MM.1S (cell line): ENCODE results near the gene RSL1D1.

Source experiments
- DNase-seq: peaks from one replicate; pipeline ENCODE4 v3.0.0-alpha.2; 2015
- H2AFZ ChIP-seq: fragments of 300-600 bp; sonication (generic); 2 replicates; pipeline ENCODE4 v1.6.0; 2016; ENCODE audit warnings: antibody characterized with exemption, low read length
- H3F3A ChIP-seq: fragments of 300-600 bp; sonication (generic); 2 replicates; pipeline ENCODE4 v1.6.1; 2016; ENCODE audit warnings: mild to moderate bottlenecking, antibody characterized with exemption, low read length, moderate library complexity, mixed read lengths; ENCODE audit not compliant: insufficient read depth
- H3K27ac ChIP-seq: fragments of 300-600 bp; sonication (generic); 2 replicates; pipeline ENCODE4 v1.5.1; 2016; ENCODE audit warnings: mild to moderate bottlenecking, low read length
- H3K27me3 ChIP-seq: fragments of 300-600 bp; sonication (generic); replicated peaks from 2 replicates; pipeline ENCODE4 v1.6.0; 2016; ENCODE audit warnings: low read length; ENCODE audit not compliant: insufficient read depth
- H3K36me3 ChIP-seq: fragments of 300-600 bp; sonication (generic); replicated peaks from 2 replicates; pipeline ENCODE4 v1.6.1; 2016; ENCODE audit warnings: mild to moderate bottlenecking, low read length, mixed read lengths; ENCODE audit not compliant: insufficient read depth
- H3K4me1 ChIP-seq: fragments of 300-600 bp; sonication (generic); 2 replicates; pipeline ENCODE4 v1.6.1; 2016; ENCODE audit warnings: low read length, mixed read lengths
- H3K4me2 ChIP-seq: fragments of 300-600 bp; sonication (generic); 2 replicates; pipeline ENCODE4 v1.6.0; 2016; ENCODE audit warnings: low read depth, low read length
- H3K4me3 ChIP-seq: fragments of 300-600 bp; sonication (generic); 2 replicates; pipeline ENCODE4 v1.5.1; 2016; ENCODE audit warnings: low read length, mixed read lengths
- H3K79me2 ChIP-seq: fragments of 300-600 bp; sonication (generic); 2 replicates; pipeline ENCODE4 v1.6.1; 2016; ENCODE audit warnings: mixed run types, low read length, mixed read lengths
- H3K9ac ChIP-seq: fragments of 300-600 bp; sonication (generic); 2 replicates; pipeline ENCODE4 v1.6.1; 2016; ENCODE audit warnings: low read length, mixed read lengths
- H3K9me2 ChIP-seq: fragments of 300-600 bp; sonication (generic); replicated peaks from 2 replicates; pipeline ENCODE4 v1.6.1; 2016; ENCODE audit warnings: mild to moderate bottlenecking, low read length, mixed read lengths; ENCODE audit not compliant: insufficient read depth
- H3K9me3 ChIP-seq: fragments of 300-600 bp; sonication (generic); replicated peaks from 2 replicates; pipeline ENCODE4 v1.6.1; 2016; ENCODE audit warnings: mild to moderate bottlenecking, low read length, mixed read lengths; ENCODE audit not compliant: insufficient read depth
- H4K20me1 ChIP-seq: fragments of 300-600 bp; sonication (generic); 2 replicates; pipeline ENCODE4 v1.6.1; 2016; ENCODE audit warnings: mild to moderate bottlenecking, low read length, moderate library complexity, mixed read lengths; ENCODE audit not compliant: insufficient read depth
- EZH2 ChIP-seq: fragments of 300-600 bp; sonication (generic); optimal IDR thresholded peaks from 2 replicates; pipeline ENCODE3; 2017; ENCODE audit warnings: low read depth, mild to moderate bottlenecking, antibody characterized with exemption, low read length, mixed read lengths
- EZH2phosphoT487 ChIP-seq: fragments of 300-600 bp; sonication (generic); IDR thresholded peaks from 2 replicates; pipeline ENCODE4 v1.6.1; 2018; ENCODE audit warnings: antibody characterized with exemption, low read length
- TF ChIP-seq, protein P1 (sequence below): fragments of 300-600 bp; sonication (generic); IDR thresholded peaks from 2 replicates; pipeline ENCODE4 v1.5.1; 2016; ENCODE audit warnings: antibody characterized with exemption, low read length, mixed read lengths

The RSL1D1 gene

DNA sequence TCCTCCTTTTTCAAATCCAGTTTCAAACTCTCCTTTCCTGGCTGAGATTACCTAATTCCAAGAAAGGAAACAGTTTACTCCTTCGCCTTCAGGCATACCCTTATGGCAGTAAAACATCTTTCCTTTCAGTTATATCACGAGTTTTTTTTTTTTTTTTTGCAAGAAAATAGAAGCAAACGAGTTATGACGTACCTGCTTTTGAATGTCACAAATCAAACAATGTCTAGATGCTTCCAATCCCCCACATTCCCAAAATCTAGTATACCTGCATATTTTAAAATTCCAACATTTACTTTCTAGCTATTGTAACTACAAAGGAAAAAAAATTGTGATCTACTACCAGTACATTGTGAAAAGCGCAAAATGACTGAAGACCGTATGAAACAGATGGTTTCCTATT is 35.5 kb upstream of the RSL1D1 start:
- Histone ChIP-seq H3K9me2 (no peaks in the 10 kb centered on the region), H3K4me3 (no peak overlapping the region), H3K36me3 (peaks cover 17% of the 10 kb centered on the region; the same call in 1 of the 2 replicates), H3K9ac (no peak overlapping the region), H3K27ac (no peak overlapping the region), H2AFZ (no peak overlapping the region), H3K4me1 (no peaks in the 10 kb centered on the region), H3K4me2 (no peak overlapping the region), H3K79me2 (peaks cover 39% of the 10 kb centered on the region), H3F3A (0 out of 2 replicates have a peak, but pooled peaks cover 7% of the 10 kb centered on the region), H3K27me3 (no peaks in the 10 kb centered on the region), H4K20me1 (peaks cover 2% of the 10 kb centered on the region; the same call in 1 of the 2 replicates), H3K9me3 (no peaks in the 10 kb centered on the region)
- no peak for DNase-seq
- TF ChIP-seq EZH2, result no peak
- no peak for TF ChIP-seq EZH2phosphoT487
- TF ChIP-seq, protein P1, sequence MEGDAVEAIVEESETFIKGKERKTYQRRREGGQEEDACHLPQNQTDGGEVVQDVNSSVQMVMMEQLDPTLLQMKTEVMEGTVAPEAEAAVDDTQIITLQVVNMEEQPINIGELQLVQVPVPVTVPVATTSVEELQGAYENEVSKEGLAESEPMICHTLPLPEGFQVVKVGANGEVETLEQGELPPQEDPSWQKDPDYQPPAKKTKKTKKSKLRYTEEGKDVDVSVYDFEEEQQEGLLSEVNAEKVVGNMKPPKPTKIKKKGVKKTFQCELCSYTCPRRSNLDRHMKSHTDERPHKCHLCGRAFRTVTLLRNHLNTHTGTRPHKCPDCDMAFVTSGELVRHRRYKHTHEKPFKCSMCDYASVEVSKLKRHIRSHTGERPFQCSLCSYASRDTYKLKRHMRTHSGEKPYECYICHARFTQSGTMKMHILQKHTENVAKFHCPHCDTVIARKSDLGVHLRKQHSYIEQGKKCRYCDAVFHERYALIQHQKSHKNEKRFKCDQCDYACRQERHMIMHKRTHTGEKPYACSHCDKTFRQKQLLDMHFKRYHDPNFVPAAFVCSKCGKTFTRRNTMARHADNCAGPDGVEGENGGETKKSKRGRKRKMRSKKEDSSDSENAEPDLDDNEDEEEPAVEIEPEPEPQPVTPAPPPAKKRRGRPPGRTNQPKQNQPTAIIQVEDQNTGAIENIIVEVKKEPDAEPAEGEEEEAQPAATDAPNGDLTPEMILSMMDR, result no peak

DNA sequence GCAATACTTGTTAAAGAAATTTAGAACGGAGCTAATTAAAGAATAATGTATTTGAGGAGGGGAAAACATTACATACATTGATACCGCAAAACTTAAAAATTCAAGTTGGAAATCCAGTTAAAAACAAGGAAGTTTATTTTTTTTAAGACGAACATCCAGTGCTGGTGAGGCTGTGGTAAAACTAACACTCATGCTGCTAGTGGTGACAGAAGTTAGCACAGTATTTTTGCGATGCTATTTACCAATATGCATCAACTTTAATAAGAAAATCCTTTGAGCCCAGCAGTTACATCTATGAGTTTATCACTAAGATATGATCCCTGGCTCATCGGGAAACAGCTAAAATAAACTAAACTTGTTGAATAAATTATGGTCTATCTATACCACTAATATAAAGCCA is 32.7 kb upstream of the RSL1D1 start:
- Histone ChIP-seq H4K20me1 (peaks cover 2% of the 10 kb centered on the region; the same call in 1 of the 2 replicates), H3K4me1 (no peaks in the 10 kb centered on the region), H3K27me3 (no peaks in the 10 kb centered on the region), H2AFZ (no peak overlapping the region), H3K4me3 (no peak overlapping the region), H3K4me2 (no peak overlapping the region), H3K9ac (no peak overlapping the region), H3K36me3 (peaks cover 17% of the 10 kb centered on the region; the same call in 1 of the 2 replicates), H3F3A (0 out of 2 replicates have a peak, but pooled peaks cover 7% of the 10 kb centered on the region), H3K9me3 (no peaks in the 10 kb centered on the region), H3K9me2 (no peaks in the 10 kb centered on the region), H3K27ac (no peak overlapping the region), H3K79me2 (peaks cover 47% of the 10 kb centered on the region)
- no peak for TF ChIP-seq EZH2phosphoT487
- TF ChIP-seq, protein P1, result no peak
- no peak for TF ChIP-seq EZH2
- DNase-seq, result no peak

DNA sequence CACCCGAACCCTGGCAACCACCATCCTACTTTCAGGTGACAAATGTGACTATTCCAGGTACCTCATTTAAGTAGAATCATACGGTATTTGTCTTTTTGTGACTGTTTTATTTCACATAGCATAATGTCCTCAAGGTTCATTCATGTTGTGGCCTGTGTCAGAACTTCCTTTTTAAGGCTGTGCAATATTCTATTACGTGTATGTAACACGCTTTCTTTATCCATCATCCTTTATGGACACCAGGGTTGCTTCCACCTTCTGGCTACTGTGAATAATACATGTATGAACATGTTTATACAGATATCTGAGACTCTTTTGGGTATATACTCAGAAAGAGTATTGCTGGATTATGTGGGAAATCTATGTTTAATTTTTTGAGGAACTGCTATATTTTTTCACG is 28.7 kb upstream of the RSL1D1 start:
- Histone ChIP-seq H3K4me2 (no peak overlapping the region), H3K27ac (no peak overlapping the region), H3K79me2 (peaks cover 40% of the 10 kb centered on the region), H3K4me1 (no peaks in the 10 kb centered on the region), H3K9ac (no peak overlapping the region), H3K9me3 (no peaks in the 10 kb centered on the region), H3K4me3 (no peak overlapping the region), H3K36me3 (peaks cover 11% of the 10 kb centered on the region; the same call in 1 of the 2 replicates), H3K27me3 (no peaks in the 10 kb centered on the region), H3F3A (no peaks in the 10 kb centered on the region), H3K9me2 (no peaks in the 10 kb centered on the region), H2AFZ (no peak overlapping the region), H4K20me1 (no peaks in the 10 kb centered on the region)
- no peak for DNase-seq
- TF ChIP-seq, protein P1, result no peak
- TF ChIP-seq EZH2phosphoT487, result no peak
- no peak for TF ChIP-seq EZH2
